GM19035 (cell line): ENCODE data around the gene LEMD2.

Source experiments
- ATAC-seq: cut with Tn5 transposase; IDR thresholded peaks from one replicate; pipeline ENCODE4 v1.9.1; 2021; ENCODE audit not compliant: unreplicated experiment

LEMD2 gene

DNA sequence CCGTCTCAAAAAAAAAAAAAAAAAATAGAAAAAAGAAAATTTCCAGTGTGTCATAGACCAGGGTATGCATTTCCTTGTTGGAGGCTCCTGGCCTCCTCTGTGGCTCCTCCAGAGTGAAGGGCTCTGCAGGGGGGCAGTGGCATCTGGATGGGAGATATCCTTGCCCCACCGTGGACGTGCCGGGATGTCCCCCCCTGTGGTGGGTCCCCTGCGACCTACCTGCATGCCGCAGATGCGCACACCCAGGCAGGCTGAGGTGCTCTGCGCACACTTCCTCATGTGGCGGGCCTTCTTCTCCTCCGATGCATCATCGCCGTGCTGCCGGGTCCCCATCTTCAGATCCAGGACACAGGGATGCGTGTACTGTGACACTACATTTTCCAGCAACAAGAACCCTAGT lies 63.7 kb downstream of the LEMD2 start:
- ATAC-seq = no peak

DNA sequence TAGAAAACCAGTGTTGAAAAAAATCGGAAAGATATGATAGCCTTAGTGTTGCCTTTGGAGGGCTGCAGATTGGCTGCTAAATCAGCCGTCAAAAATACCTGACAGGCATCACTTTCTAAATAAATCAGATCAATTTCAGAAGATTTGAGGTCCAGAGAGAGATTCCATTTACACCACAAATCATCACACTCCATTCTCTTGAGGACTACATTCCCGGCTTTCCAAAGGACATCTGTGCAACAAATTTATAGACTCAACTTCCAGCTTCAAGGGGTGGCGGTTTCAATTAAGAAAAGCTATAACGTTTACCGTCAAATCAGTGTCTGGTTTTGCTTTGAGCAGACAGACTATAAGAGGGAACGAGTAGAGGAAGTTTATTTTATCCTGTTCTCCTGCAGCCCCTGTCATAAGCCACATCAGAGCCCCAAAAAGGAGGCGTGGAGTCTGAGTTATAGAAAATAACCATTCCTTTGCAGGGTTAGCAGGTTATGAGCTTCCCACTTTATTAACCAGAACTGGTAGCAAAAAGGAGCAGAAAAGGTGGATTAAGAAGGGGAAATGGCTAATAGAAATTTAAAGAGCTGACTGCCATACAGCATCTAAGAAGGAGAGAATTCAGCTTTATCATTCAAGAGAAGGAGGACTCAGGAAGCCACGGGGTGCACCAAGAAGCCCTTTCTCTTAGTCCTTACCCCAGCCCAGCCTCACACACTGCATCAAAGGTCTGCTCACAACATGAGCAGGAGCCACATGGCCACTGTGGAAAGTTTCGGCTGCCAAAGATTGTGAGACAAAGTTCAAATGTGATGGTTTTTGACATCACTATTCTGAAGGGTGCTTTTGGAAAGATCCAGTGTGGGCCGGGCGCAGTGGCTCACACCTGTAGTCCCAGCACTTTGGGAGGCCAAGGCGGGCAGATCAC lies 64.6 kb downstream of the LEMD2 start:
- no peak for ATAC-seq

DNA sequence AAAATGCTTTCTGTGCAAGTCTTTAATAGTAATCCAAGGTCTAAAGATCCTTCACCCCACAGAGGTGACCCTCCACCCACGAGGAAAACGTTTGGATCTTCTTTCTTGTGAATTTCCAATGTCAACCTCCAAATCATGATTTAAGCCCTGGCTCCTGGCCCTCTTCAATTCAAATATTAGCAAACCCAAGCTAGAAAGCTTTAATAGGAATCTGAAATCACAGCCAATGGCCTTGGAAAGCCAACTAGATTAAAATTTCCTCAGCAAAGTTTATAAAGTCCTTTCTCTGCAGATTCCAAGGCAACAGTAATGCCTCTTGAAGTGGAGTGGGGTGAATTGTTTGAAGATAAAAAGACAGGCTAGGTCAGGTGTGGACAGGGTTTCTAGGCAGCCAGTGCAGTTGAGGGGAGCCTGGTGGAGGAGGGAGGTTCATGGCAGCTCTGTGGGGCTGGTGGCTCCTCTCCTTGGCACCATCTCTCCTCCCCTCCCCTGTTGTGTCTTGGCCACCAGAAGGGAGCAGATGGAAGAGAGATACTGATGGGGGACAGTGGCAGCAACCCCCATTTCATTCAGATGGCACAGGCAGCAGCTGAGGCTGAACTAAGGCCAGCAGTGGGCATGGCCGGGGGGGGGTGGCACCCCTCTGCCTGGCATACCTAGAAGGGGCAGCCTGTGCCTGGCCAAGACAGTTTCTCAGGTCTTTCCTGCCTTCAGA lies 65.4 kb downstream of the LEMD2 start:
- no peak for ATAC-seq

DNA sequence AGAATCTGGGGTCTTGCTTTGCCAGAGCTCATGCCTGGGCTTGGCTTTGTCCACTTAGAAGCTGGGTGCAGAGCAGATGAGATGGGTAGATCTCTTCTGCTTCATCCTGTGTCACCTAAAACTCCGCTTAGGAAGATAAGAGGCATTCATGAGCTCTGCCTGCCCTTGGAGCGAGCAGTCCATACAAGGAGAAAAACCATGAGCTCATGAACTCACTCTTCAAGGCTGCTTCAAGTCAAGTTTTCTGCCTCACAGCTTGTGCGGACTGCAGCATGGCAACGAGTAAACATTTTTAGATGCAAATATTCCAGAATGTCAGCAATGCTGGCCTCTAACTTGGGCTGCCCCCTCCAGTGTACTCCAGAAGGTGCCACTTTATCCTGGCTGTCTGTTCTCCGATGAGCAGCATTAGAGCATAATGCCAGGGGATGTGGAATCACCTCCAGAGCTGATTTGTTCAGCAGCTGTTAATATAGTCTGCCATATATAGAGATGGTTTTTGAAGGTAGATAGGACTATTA lies 66.8 kb downstream of the LEMD2 start:
- no peak for ATAC-seq

DNA sequence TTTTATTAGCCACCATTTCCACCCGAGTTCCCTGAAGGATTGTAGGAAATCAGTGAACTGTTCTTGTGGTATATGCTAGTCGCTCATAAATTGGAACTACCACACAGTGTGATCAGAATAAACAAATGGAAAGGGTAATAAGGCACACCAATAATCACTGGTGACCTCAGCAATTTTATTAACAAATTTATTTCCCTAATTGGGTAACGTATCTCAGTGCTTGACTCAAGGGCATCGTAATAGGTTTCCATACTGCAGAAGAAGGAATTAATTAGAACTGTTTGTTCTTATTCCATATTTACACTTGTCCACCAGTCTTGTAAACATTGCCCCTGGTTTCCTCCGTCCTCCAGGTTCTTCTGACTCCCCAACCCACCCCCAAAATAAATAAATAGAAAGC lies 67.4 kb downstream of the LEMD2 start:
- ATAC-seq = no peak
